Coronary artery (tissue), 2 donors: Measurements from ENCODE around the gene ITSN1.
A peak's percentile ranks its signal among the peaks of the same experiment; 100 is the strongest.
"Not testable (repeated sequence)": the region's sequence is repeated elsewhere in the genome, so short reads cannot be mapped to it uniquely, and the experiment has no call there.

Experiments
- DNase-seq: peaks from one replicate; pipeline ENCODE4 v3.0.0-alpha.2; 2017; ENCODE audit warnings: low spot score
- H3K27ac ChIP-seq, 2 donors: fragments of 200-600 bp; sonication (generic); one replicate each; pipeline ENCODE4 v1.5.1; 2016 to 2019
- H3K4me3 ChIP-seq: fragments of 200-600 bp; sonication (generic); 2 replicates; pipeline ENCODE4 v1.5.1; 2016; ENCODE audit warnings: mild to moderate bottlenecking, moderate library complexity
- TF ChIP-seq, protein P1 (sequence below): fragments of 200-600 bp; sonication (generic); IDR thresholded peaks from one replicate; pipeline ENCODE4 v1.5.1; 2019; ENCODE audit warnings: antibody characterized with exemption

ITSN1 gene

DNA sequence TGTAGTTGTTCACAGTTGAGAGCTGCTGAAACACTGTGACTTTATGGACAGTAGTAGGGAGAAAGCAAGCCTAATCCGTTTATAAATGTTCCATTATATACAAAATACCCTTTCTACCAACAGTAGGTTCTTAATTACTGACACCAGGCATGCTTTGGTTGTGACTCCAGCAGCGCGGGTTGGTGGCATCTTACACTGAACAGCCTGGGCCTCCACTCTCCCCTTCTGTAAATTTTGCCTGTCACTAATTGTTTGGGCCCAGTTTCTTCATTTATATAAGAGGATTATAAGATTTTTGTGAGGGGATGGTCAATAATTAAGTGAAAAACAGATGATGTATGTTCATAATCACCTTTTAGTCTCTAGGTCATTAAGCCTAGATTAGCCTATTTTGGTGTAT is 58.2 kb downstream of the ITSN1 start:
- H3K4me3 ChIP-seq: no peak overlapping the region
- no peak overlapping the region for H3K27ac ChIP-seq
- TF ChIP-seq, protein P1, sequence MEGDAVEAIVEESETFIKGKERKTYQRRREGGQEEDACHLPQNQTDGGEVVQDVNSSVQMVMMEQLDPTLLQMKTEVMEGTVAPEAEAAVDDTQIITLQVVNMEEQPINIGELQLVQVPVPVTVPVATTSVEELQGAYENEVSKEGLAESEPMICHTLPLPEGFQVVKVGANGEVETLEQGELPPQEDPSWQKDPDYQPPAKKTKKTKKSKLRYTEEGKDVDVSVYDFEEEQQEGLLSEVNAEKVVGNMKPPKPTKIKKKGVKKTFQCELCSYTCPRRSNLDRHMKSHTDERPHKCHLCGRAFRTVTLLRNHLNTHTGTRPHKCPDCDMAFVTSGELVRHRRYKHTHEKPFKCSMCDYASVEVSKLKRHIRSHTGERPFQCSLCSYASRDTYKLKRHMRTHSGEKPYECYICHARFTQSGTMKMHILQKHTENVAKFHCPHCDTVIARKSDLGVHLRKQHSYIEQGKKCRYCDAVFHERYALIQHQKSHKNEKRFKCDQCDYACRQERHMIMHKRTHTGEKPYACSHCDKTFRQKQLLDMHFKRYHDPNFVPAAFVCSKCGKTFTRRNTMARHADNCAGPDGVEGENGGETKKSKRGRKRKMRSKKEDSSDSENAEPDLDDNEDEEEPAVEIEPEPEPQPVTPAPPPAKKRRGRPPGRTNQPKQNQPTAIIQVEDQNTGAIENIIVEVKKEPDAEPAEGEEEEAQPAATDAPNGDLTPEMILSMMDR: no peak
- DNase-seq: no peak

DNA sequence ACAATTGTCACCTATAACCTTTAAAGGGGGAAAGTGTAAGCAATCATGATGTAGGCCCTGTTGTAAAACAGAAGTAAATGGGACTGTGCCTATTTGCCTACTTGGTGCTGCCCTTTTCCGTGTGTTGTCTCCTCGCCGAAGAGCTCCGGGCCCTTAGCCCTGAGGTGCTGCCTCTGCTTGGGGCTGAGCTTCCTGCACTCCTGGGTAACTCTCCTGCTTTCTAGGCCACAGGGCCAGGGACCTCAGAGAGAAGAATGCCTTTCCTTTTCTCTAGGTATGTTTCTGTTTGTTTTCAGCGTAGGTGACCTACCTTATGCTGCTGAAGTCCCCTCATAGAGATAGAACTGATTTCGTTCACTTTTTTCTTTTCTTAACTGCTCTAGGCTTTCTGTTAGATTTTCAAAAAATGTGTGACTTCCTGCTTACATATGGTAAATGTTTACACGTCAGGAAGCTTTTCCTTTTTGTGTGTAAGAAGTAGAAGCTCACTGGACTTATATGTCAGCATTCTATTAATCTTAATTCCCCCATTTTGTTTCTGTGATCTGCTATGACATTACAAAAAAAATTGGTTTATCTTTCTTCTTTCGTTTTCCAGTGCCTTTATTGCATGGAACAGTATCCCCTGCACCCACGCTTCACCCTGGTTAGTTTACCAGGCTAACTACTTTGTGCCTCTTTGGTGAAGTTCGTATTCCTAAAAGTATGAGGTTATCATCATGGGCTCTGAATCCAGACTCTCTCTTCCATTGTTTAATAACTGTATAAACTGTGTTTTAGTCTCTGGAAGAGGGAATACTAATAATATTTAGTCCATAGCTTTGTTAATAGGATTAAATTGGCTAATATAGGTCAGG is 61.7 kb downstream of the ITSN1 start:
- no peak for DNase-seq
- Histone ChIP-seq H3K4me3 (peak overlapping the region; percentile 24), H3K27ac (no peak overlapping the region)
- TF ChIP-seq, protein P1: no peak

DNA sequence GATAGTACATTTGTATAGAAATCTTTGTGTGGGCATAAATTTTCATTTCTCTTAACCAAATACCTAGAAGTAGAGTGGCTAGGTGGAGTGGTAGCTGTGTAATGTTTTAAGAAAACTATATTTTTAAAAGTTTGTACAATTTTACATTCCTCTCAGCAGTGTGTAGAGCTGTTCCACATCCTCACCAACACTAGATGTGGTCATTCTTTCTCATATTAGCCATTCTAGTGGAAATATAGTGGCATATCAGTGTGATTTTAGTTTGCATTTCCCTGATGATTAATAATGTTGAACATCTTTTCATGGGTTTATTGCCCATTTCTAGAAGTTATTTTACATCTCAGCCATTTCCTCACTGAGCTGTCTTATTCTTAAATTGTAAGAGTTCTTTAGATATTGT is 65.5 kb downstream of the ITSN1 start:
- TF ChIP-seq, protein P1: no peak
- DNase-seq: no peak
- Histone ChIP-seq H3K4me3 (no peak overlapping the region), H3K27ac (no peak overlapping the region)

DNA sequence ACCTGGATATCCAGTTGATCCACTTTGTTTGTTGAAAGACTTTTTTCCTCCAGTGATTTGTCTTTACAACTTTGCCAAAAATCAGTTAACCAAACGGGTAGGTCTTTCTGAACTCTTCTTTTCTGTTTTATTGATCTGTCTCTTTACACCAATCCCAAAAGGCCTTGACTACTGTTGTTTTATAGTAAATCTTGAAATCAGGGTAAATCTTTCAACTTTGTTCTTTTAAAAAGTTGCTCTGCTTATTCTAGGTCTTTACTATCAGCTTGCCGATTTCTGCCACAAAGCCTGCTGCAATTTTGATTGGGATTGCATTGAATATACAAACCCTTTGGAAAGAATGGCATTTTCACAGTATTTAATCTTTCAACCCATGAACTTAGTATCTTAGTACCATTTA is 66.6 kb downstream of the ITSN1 start:
- TF ChIP-seq, protein P1: no peak
- H3K4me3 ChIP-seq: no peak overlapping the region

DNA sequence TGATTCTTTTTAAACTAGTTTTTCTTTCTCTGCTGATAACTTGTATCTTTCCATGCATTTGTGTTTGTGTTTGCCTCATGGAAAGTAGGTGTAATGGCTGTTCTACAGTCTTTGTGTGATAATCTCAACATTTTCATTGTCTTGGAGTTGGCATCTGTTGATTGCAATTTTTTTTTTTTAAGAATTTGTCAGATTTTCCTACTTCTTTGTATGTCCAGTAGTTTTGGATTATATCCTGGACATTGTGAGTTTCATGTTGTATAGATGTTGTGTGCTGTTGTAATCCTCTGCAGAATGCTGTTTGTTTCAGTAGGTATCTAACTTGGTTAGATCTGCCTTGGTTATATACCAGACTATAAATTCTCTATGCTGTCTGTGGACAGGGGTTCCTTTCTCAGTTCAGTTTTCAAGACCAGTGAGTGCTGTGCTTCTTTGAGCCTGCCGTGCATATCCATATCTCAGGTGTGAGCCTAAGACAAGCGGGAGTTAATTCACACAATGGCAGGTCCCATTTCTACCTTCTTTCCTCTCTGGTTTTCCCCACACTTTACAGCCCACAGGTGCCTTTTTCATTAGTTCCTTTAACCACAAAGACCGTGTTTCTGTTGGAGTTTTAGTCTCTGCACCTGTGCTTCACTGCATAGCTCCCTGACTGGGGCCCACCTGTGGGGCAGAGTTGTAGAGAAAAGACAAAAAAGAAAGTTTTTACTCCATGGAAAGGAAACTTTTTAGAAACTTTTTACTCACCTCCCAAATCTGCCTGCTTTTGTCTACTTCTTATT is 69.9 kb downstream of the ITSN1 start:
- H3K27ac ChIP-seq: no peak overlapping the region
- no peak for DNase-seq
- H3K4me3 ChIP-seq: no peak overlapping the region
- TF ChIP-seq, protein P1: no peak

More for the DNA sequence above, 66.6 kb downstream of the ITSN1 start:
- no peak overlapping the region for H3K27ac ChIP-seq
- no peak for DNase-seq

DNA sequence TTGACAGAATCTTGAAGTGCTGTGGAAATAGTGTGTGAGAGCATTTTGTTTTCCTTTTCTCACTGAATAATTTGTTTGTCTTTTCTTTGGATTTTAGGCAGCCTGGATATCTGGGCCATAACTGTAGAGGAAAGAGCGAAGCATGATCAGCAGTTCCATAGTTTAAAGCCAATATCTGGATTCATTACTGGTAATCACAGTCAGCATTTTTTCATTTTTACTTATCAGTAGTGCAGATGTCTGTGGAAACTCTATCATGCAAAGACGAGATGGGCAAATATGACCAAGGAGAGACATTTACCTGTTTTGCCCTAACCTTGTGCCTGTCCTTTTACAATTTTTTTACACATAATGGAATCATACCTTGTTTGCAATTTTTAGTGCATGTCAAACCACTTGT is 78.8 kb downstream of the ITSN1 start:
- TF ChIP-seq, protein P1: no peak
- DNase-seq: no peak
- Histone ChIP-seq H3K27ac (no peak overlapping the region), H3K4me3 (no peak overlapping the region)

DNA sequence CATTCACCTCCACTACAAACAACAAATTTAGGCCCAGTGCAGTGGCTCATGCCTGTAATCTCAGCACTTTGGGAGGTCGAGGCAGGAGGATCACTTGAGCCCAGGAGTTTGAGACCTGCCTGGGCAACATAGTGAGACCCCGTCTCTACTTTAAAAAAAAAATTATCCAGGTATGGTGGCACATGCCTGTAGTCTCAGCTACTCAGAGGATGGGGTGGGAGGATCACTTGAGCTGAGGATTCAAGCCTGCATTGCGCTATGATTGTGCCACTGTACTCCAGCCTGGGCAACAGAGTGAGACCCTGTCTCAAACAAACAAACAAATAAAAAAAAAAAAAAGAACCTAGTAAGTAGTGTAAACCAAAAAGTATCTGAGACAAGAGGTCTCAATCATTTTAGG is 86.8 kb downstream of the ITSN1 start:
- not testable (repeated sequence) for H3K4me3 ChIP-seq, H3K27ac ChIP-seq, DNase-seq
